H4 (cell line): ENCODE measurements around the gene VWA5B1. TPM values are rescaled to one million over a fixed set of nuclear protein-coding genes. Genes with fewer than 3 reads are reported as not detected.
"Not testable (repeated sequence)": the region's sequence is repeated elsewhere in the genome, so short reads cannot be mapped to it uniquely, and the experiment has no call there.

Experiments used
- DNase-seq: peaks from one replicate; pipeline ENCODE4 v3.0.0-alpha.2; 2015; ENCODE audit warnings: low spot score
- total RNA-seq: library from RNA; depleted of rRNA; stranded (reverse); fragments of >200 nt; shearing (Covaris generic); gene quantifications from 2 replicates; pipeline ENCODE4 v1.2.3, GENCODE V29; 2014; rRNA removed

VWA5B1 gene, protein sequence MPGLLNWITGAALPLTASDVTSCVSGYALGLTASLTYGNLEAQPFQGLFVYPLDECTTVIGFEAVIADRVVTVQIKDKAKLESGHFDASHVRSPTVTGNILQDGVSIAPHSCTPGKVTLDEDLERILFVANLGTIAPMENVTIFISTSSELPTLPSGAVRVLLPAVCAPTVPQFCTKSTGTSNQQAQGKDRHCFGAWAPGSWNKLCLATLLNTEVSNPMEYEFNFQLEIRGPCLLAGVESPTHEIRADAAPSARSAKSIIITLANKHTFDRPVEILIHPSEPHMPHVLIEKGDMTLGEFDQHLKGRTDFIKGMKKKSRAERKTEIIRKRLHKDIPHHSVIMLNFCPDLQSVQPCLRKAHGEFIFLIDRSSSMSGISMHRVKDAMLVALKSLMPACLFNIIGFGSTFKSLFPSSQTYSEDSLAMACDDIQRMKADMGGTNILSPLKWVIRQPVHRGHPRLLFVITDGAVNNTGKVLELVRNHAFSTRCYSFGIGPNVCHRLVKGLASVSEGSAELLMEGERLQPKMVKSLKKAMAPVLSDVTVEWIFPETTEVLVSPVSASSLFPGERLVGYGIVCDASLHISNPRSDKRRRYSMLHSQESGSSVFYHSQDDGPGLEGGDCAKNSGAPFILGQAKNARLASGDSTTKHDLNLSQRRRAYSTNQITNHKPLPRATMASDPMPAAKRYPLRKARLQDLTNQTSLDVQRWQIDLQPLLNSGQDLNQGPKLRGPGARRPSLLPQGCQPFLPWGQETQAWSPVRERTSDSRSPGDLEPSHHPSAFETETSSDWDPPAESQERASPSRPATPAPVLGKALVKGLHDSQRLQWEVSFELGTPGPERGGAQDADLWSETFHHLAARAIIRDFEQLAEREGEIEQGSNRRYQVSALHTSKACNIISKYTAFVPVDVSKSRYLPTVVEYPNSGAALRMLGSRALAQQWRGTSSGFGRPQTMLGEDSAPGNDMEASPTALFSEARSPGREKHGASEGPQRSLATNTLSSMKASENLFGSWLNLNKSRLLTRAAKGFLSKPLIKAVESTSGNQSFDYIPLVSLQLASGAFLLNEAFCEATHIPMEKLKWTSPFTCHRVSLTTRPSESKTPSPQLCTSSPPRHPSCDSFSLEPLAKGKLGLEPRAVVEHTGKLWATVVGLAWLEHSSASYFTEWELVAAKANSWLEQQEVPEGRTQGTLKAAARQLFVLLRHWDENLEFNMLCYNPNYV
- not detected in 2 replicates for total RNA-seq

- DNase-seq = no peak
Measured at GRCh38 chr1:20290624-20291597, at the start of gene VWA5B1. VWA5B1 (plus strand) TSS chr1:20290875; CDS start chr1:20310602, 19,727 bp downstream.

GRCh38 chr1:20242890-20243479 is 47.7 kb upstream of the VWA5B1 start:
- DNase-seq = no peak

DNA sequence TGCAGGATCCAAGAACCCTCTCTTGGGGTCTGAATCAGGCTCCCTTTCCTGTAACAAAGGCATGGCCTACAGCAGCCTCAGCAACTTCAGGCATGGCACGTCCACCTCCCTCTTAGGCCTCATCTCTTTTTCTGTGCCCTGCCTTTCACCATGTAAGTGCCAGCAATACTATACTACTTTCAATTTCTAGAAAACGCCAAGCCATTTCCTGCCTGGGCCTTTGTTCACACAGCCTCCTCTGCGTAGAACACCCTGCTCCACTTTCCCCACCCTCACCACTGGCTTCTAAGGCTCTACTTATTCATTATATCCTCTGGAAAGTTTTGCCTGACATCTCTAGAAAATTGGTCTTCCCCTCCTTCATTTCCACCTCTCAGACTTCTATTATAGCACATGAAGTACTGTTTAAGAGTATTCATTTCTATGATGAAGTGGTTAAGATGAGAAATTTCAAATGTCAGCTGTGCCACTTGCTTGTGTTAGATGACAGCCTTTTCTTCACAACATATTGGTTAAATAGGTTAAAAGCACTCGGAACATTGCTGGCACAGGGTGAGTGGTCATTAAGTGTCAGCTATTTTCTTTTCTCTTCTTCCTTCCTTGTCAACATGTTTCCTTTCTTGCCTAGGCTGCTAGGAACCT is 41.6 kb upstream of the VWA5B1 start:
- DNase-seq = no peak

GRCh38 chr1:20250340-20250989 is 40.2 kb upstream of the VWA5B1 start:
- DNase-seq = no peak

- no peak for DNase-seq
Measured at GRCh38 chr1:20252587-20252986, 38.1 kb upstream of the VWA5B1 start.

DNA sequence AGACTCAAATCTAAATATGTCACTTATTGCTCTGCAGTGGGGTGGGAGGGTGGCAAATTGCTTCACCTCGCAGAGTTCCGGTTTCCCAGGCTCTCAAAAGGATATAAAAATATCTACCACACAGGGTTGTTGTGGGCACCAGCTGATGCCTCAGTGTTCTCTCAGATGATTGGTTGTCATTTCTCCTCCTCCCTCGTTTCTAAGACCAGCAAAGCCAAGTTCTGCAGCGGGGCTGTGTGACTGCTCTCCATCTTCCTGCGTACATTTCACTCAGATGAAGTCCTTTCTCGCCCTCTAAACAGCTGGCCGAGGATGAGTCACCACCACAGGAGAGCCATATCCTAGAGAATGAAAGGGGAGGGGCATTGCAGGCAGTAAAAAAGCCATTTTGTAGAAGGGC is 35.0 kb upstream of the VWA5B1 start:
- peak; percentile 94 for DNase-seq

GRCh38 chr1:20259646-20260045 is 31.0 kb upstream of the VWA5B1 start:
- DNase-seq = no peak

GRCh38 chr1:20261095-20261494 is 29.6 kb upstream of the VWA5B1 start:
- no peak for DNase-seq

DNA sequence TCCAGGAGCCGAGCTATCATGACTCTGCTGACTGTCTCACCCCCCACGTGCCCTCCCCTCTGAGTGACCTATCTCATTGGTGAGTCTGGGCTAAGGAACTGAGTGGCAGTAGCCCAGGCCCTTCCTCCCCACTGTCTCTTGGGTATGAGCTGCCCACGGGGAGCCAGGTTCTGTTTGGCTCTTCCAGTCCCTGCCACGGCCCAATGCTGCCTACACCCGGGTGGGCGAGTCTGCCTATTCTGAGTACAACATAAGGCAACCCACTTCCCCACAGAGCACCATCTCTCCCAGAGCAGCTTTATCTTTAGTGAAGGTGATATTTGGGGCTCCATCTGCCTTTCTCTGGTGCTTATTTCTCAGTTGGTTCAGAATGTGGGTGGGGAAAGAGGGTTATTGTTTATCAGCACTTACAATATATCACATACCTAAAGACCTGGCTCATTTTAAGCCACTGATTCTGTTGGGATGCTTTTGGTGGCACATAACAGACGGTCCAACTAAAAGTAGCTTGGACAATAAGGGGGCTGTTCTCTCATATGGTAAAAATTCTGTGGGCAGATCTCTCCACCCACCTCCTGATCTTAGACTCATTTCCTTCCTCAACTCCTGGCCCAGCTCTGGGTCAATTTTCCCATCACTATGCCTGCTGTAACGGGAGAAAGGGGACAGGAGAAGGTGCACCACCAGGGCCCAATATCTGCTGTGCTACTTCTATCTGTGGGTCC is 27.7 kb upstream of the VWA5B1 start:
- no peak for DNase-seq

GRCh38 chr1:20265250-20265649 is 25.4 kb upstream of the VWA5B1 start:
- DNase-seq = no peak

DNA sequence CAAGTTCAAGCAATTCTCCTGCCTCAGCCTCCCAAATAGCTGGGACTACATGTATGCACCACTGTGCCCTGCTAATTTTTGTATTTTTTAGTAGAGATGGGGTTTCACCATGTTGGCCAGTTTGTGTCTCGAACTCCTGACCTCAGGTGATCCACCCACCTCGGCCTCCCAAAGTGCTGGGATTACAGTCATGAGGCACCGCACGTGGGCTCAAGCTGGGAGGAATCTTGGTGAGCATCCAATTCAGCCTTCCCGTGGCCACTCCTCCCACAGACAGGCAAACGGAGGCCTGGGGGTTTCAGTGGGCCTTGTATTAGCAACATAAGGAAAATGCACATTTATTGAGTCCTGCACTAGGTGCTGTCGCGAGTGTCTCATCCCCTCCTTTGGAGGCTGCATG is 24.5 kb upstream of the VWA5B1 start:
- no peak for DNase-seq

GRCh38 chr1:20266642-20267041 is 24.0 kb upstream of the VWA5B1 start:
- DNase-seq = no peak

GRCh38 chr1:20271498-20272400 is 18.9 kb upstream of the VWA5B1 start:
- no peak for DNase-seq

GRCh38 chr1:20273716-20274115 is 17.0 kb upstream of the VWA5B1 start:
- not testable (repeated sequence) for DNase-seq

GRCh38 chr1:20275319-20275925 is 15.3 kb upstream of the VWA5B1 start:
- no peak for DNase-seq

DNA sequence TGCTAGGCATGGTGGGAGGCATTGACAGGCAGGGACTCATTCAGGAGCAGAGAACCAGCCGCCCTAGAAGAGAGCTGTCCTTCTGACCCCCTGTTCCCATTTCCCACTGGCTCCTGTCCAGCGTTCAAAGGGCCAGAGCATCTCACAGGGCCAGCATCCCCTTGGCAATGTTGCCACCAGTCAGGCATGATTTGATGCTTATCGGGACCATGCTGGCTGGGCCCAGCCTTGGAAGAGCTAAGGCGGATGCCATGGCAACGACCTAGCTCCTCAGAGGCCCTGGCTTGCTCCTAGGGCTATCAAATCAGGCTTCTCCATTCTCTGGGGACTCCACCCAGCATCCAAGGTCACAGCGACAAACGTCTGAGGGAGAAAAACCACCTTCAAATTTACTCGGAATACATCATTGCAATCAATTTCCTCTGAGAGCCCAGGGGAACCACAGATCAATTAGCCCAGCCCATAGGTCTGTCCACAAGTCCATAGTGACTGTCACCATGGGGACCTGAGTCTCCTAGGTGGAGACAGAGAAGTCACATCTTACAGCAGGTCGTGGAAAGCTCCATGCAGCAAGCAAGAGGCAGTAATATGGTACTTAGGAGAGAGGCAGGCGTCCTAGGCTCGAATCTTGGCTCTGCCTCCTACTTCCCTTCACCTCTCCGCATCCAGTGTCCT is 14.1 kb upstream of the VWA5B1 start:
- no peak for DNase-seq

GRCh38 chr1:20278692-20279130 is 12.0 kb upstream of the VWA5B1 start:
- no peak for DNase-seq
